Thyroid gland (tissue), 4 donors: ENCODE measurements around the gene CFL1. TPM values are rescaled to one million over a fixed set of nuclear protein-coding genes. Genes with fewer than 3 reads are reported as not detected.

Experiments
- DNase-seq, 2 donors: peaks; one replicate each; pipeline ENCODE4 v3.0.0-alpha.2; 2019
- H3K27ac ChIP-seq, 3 donors: fragments of 200-600 bp; sonication (generic); 1 replicate in 2 of 3; 2 replicates in 1 of 3; pipeline ENCODE4 v1.5.1; 2016 to 2019; ENCODE audit warnings: mild to moderate bottlenecking in 1 of 3, moderate library complexity in 1 of 3
- H3K27me3 ChIP-seq: fragments of 200-600 bp; sonication (generic); one replicate; pipeline ENCODE4 v1.5.1; 2019
- H3K36me3 ChIP-seq, 2 donors: fragments of 200-600 bp; sonication (generic); one replicate each; pipeline ENCODE4 v1.5.1; 2016 to 2019
- H3K4me1 ChIP-seq, 2 donors: fragments of 200-600 bp; sonication (generic); one replicate each; pipeline ENCODE4 v1.5.1; 2017 to 2019
- H3K4me3 ChIP-seq, 3 donors: fragments of 200-600 bp; sonication (generic); replicated peaks in 1 of 3; 1 replicate in 2 of 3; 2 replicates in 1 of 3; pipeline ENCODE4 v1.5.1; 2016; ENCODE audit warnings: mild to moderate bottlenecking in 1 of 3
- H3K9me3 ChIP-seq: fragments of 200-600 bp; sonication (generic); one replicate; pipeline ENCODE4 v1.5.1; 2017
- CTCF ChIP-seq, 6 experiments: fragments of 200-600 bp in 3 of 6; fragments of 450-650 bp in 3 of 6; sonication (generic) in 3 of 6; IDR thresholded peaks; one replicate each; pipeline ENCODE4 v1.5.1; 2016 to 2019; ENCODE audit warnings: antibody characterized with exemption in 6 of 6, mild to moderate bottlenecking in 2 of 6, inconsistent platforms in 1 of 6, moderate library complexity in 1 of 6
- POLR2A ChIP-seq, 2 donors: fragments of 450-650 bp; IDR thresholded peaks; one replicate each; pipeline ENCODE4 v1.6.1; 2017; ENCODE audit warnings: antibody characterized with exemption in 2 of 2, mild to moderate bottlenecking in 2 of 2, moderate library complexity in 1 of 2
- WGBS, 2 donors: methylation state at CpG; one replicate each; pipeline ENCODE4 v1.1.5; 2017; 5-methylcytosine and 5-hydroxymethylcytosine counted together
- intact Hi-C: fragments of 100-400 bp; cut with DNase I; formaldehyde crosslinking; loops from one replicate; pipeline ENCODE4 v1.15.1; 2023
- total RNA-seq, 4 donors: library from RNA; depleted of rRNA; stranded (reverse); fragments of >200 nt; gene quantifications; one replicate each; pipeline ENCODE4 v1.2.3, GENCODE V29; 2016

The CFL1 gene
- total RNA-seq, 4 donors from 2014 or later, result 330 to 581 (median 494) TPM

GRCh38 chr11:65857500-65857852 is 504 bp downstream of the CFL1 start:
- WGBS, 2 donors, result 0 to 2% methylated on average over 11 to 26 of the region's 49 CpGs
- Histone ChIP-seq H3K4me3 (peak overlapping the region; percentile 88 to 99 (median 98)), H3K27ac (peak overlapping the region; percentile 83 to 99 (median 86)), H3K4me1 (peaks cover 17 to 38% of the 10 kb centered on the region in 2 donors), H3K36me3 (peaks cover 32 to 38% of the 10 kb centered on the region in 2 donors), H3K27me3 (no peaks in the 10 kb centered on the region), H3K9me3 (no peaks in the 10 kb centered on the region)
- peak in 1 of 2 donors; percentile 31 for DNase-seq
- no peak for TF ChIP-seq POLR2A (IDR thresholded peaks at IDR 0.05)
- no peak for TF ChIP-seq CTCF (IDR thresholded peaks at IDR 0.05)
- intact Hi-C loops, result no loop called here

GRCh38 chr11:65856689-65857499 is 1.1 kb downstream of the CFL1 start:
- intact Hi-C loops, result no loop called here
- H3K36me3 ChIP-seq, result peaks cover 32 to 34% of the 10 kb centered on the region in 2 donors
- no peaks in the 10 kb centered on the region for H3K27me3 ChIP-seq
- H3K9me3 ChIP-seq, result no peaks in the 10 kb centered on the region
- peaks cover 17 to 34% of the 10 kb centered on the region in 2 donors for H3K4me1 ChIP-seq
- DNase-seq, result peak; percentile 80 to 85
- WGBS, 2 donors, result 3 to 8% methylated on average over 11 to 12 of the region's 57 CpGs
- peak overlapping the region; percentile 88 to 99 (median 98) for H3K4me3 ChIP-seq
- peak overlapping the region; percentile 83 to 99 (median 86) for H3K27ac ChIP-seq
- TF ChIP-seq CTCF (IDR thresholded peaks at IDR 0.05) (no peak), POLR2A (IDR thresholded peaks at IDR 0.05) (peak in 1 of 2 donors; percentile 74)

- no peak overlapping the region for H3K27ac ChIP-seq
- intact Hi-C loops, result no loop called here
- DNase-seq, result no peak
- WGBS, 2 donors, result 86 to 94% methylated on average over 15 of the region's 15 CpGs
- peaks cover 32 to 34% of the 10 kb centered on the region in 2 donors for H3K36me3 ChIP-seq
- TF ChIP-seq CTCF (IDR thresholded peaks at IDR 0.05), result no peak
- TF ChIP-seq POLR2A (IDR thresholded peaks at IDR 0.05), result no peak
- no peaks in the 10 kb centered on the region for H3K9me3 ChIP-seq
- H3K4me1 ChIP-seq, result peaks cover 10 to 25% of the 10 kb centered on the region in 2 donors
- H3K27me3 ChIP-seq, result no peaks in the 10 kb centered on the region
- H3K4me3 ChIP-seq, result peak overlapping the region in 1 of 3 donors; percentile 98
Measured at GRCh38 chr11:65855927-65856363, 2.0 kb downstream of the CFL1 start.

GRCh38 chr11:65854852-65855837 is 2.8 kb downstream of the CFL1 start:
- no peak overlapping the region for H3K27ac ChIP-seq
- intact Hi-C loops, result no loop called here

More at GRCh38 chr11:65854852-65855837, 2.8 kb downstream of the CFL1 start:
- H3K9me3 ChIP-seq, result no peaks in the 10 kb centered on the region
- TF ChIP-seq POLR2A (IDR thresholded peaks at IDR 0.05) (no peak), CTCF (IDR thresholded peaks at IDR 0.05) (no peak)
- WGBS, 2 donors, result 83% methylated on average over 15 of the region's 15 CpGs
- no peak for DNase-seq
- H3K27me3 ChIP-seq, result no peaks in the 10 kb centered on the region
- H3K4me1 ChIP-seq, result peaks cover 9 to 25% of the 10 kb centered on the region in 2 donors
- H3K4me3 ChIP-seq, result no peak overlapping the region
- H3K36me3 ChIP-seq, result peaks cover 32 to 34% of the 10 kb centered on the region in 2 donors
